Cerebellar cortex (tissue), 1 donor: ENCODE measurements around the gene ZNF264.
"Not testable (repeated sequence)": the region's sequence is repeated elsewhere in the genome, so short reads cannot be mapped to it uniquely, and the experiment has no call there.

ENCODE experiments used
- DNase-seq: peaks from one replicate; pipeline ENCODE4 v3.0.0-alpha.2; 2015; ENCODE audit warnings: low spot score

Gene ZNF264

GRCh38 chr19:57245066-57245465 lies 53.8 kb downstream of the ZNF264 start:
- no peak for DNase-seq

GRCh38 chr19:57245959-57246358 lies 54.7 kb downstream of the ZNF264 start:
- DNase-seq: no peak

GRCh38 chr19:57248646-57249045 lies 57.3 kb downstream of the ZNF264 start:
- DNase-seq: no peak

GRCh38 chr19:57249329-57249728 lies 58.0 kb downstream of the ZNF264 start:
- no peak for DNase-seq

GRCh38 chr19:57253767-57254166 lies 62.5 kb downstream of the ZNF264 start:
- not testable (repeated sequence) for DNase-seq

GRCh38 chr19:57262044-57262443 lies 70.7 kb downstream of the ZNF264 start:
- no peak for DNase-seq

GRCh38 chr19:57263244-57263741 lies 72.0 kb downstream of the ZNF264 start:
- no peak for DNase-seq

GRCh38 chr19:57267291-57267690 lies 76.0 kb downstream of the ZNF264 start:
- DNase-seq: no peak

- no peak for DNase-seq
Measured at GRCh38 chr19:57269515-57270250, 78.4 kb downstream of the ZNF264 start.

GRCh38 chr19:57271280-57271679 lies 80.0 kb downstream of the ZNF264 start:
- DNase-seq: no peak
